Duodenal mucosa (tissue), 2 donors: ENCODE measurements around the gene PDZD4.

ENCODE experiments used
- H3K27ac ChIP-seq: one replicate; pipeline ENCODE4 v1.7.0; 2013; ENCODE audit warnings: low read depth, low read length
- H3K27me3 ChIP-seq, 2 donors: one replicate each; pipeline ENCODE4 v1.7.0; 2013; ENCODE audit warnings: low read length in 2 of 2, control low read depth in 1 of 2; ENCODE audit not compliant: insufficient read depth in 2 of 2, control insufficient read depth in 1 of 2
- H3K36me3 ChIP-seq, 2 donors: one replicate each; pipeline ENCODE4 v1.7.0; 2013; ENCODE audit warnings: low read length in 2 of 2, control low read depth in 1 of 2; ENCODE audit not compliant: insufficient read depth in 2 of 2, control insufficient read depth in 1 of 2
- H3K4me1 ChIP-seq, 2 donors: one replicate each; pipeline ENCODE4 v1.7.0; 2013; ENCODE audit warnings: low read length in 2 of 2, control low read depth in 1 of 2; ENCODE audit not compliant: insufficient read depth in 2 of 2, control insufficient read depth in 1 of 2
- H3K4me3 ChIP-seq, 2 donors: one replicate each; pipeline ENCODE4 v1.7.0; 2013; ENCODE audit warnings: low read length in 2 of 2, low read depth in 1 of 2
- H3K9ac ChIP-seq, 2 donors: one replicate each; pipeline ENCODE4 v1.7.0; 2013; ENCODE audit warnings: low read length in 2 of 2, low read depth in 1 of 2
- H3K9me3 ChIP-seq, 2 donors: one replicate each; pipeline ENCODE4 v1.7.0; 2013; ENCODE audit warnings: low read length in 2 of 2, control low read depth in 1 of 2; ENCODE audit not compliant: control insufficient read depth in 1 of 2

PDZD4 gene

GRCh38 chrX:153777261-153778090 lies 52.9 kb downstream of the PDZD4 start:
- Histone ChIP-seq H3K9me3 (no peaks in the 10 kb centered on the region), H3K27me3 (peaks cover 0 to 9% of the 10 kb centered on the region in 2 donors), H3K9ac (no peak overlapping the region), H3K36me3 (no peaks in the 10 kb centered on the region), H3K4me1 (peaks cover 0 to 7% of the 10 kb centered on the region in 2 donors), H3K4me3 (no peak overlapping the region), H3K27ac (no peak overlapping the region)

GRCh38 chrX:153776611-153777045 lies 53.7 kb downstream of the PDZD4 start:
- H3K36me3 ChIP-seq: no peaks in the 10 kb centered on the region

GRCh38 chrX:153776120-153776599 lies 54.2 kb downstream of the PDZD4 start:
- Histone ChIP-seq H3K9me3 (no peaks in the 10 kb centered on the region), H3K9ac (no peak overlapping the region), H3K27ac (no peak overlapping the region), H3K4me1 (peaks cover 0 to 7% of the 10 kb centered on the region in 2 donors), H3K36me3 (no peaks in the 10 kb centered on the region), H3K27me3 (peaks cover 0 to 9% of the 10 kb centered on the region in 2 donors), H3K4me3 (no peak overlapping the region)

More at GRCh38 chrX:153776611-153777045, 53.7 kb downstream of the PDZD4 start:
- no peaks in the 10 kb centered on the region for H3K9me3 ChIP-seq
- no peak overlapping the region for H3K9ac ChIP-seq
- peaks cover 0 to 7% of the 10 kb centered on the region in 2 donors for H3K4me1 ChIP-seq
- no peak overlapping the region for H3K4me3 ChIP-seq
- no peak overlapping the region for H3K27ac ChIP-seq
- H3K27me3 ChIP-seq: peaks cover 0 to 9% of the 10 kb centered on the region in 2 donors

- H3K9me3 ChIP-seq: no peaks in the 10 kb centered on the region
- no peak overlapping the region for H3K9ac ChIP-seq
- H3K4me1 ChIP-seq: peaks cover 0 to 4% of the 10 kb centered on the region in 2 donors
- H3K36me3 ChIP-seq: no peaks in the 10 kb centered on the region
- H3K27me3 ChIP-seq: peaks cover 0 to 9% of the 10 kb centered on the region in 2 donors
- no peak overlapping the region for H3K4me3 ChIP-seq
- no peak overlapping the region for H3K27ac ChIP-seq
Measured at GRCh38 chrX:153775293-153776119, 54.8 kb downstream of the PDZD4 start.

- H3K4me3 ChIP-seq: no peak overlapping the region
- no peaks in the 10 kb centered on the region for H3K9me3 ChIP-seq
- no peaks in the 10 kb centered on the region for H3K4me1 ChIP-seq
- no peak overlapping the region for H3K9ac ChIP-seq
- peaks cover 0 to 3% of the 10 kb centered on the region in 2 donors for H3K27me3 ChIP-seq
- no peaks in the 10 kb centered on the region for H3K36me3 ChIP-seq
- H3K27ac ChIP-seq: no peak overlapping the region
Measured at GRCh38 chrX:153774576-153775292, 55.6 kb downstream of the PDZD4 start.

GRCh38 chrX:153773741-153774575 lies 56.4 kb downstream of the PDZD4 start:
- Histone ChIP-seq H3K27me3 (no peaks in the 10 kb centered on the region), H3K9me3 (no peaks in the 10 kb centered on the region), H3K9ac (no peak overlapping the region), H3K4me3 (no peak overlapping the region), H3K36me3 (no peaks in the 10 kb centered on the region), H3K27ac (no peak overlapping the region), H3K4me1 (no peaks in the 10 kb centered on the region)

- H3K9ac ChIP-seq: no peak overlapping the region
- H3K4me1 ChIP-seq: no peaks in the 10 kb centered on the region
- no peaks in the 10 kb centered on the region for H3K9me3 ChIP-seq
- no peaks in the 10 kb centered on the region for H3K27me3 ChIP-seq
- no peak overlapping the region for H3K27ac ChIP-seq
- H3K36me3 ChIP-seq: no peaks in the 10 kb centered on the region
- no peak overlapping the region for H3K4me3 ChIP-seq
Measured at GRCh38 chrX:153773218-153773611, 57.1 kb downstream of the PDZD4 start.

- H3K9ac ChIP-seq: no peak overlapping the region
- no peak overlapping the region for H3K27ac ChIP-seq
- H3K4me3 ChIP-seq: no peak overlapping the region
- H3K36me3 ChIP-seq: no peaks in the 10 kb centered on the region
- H3K9me3 ChIP-seq: no peaks in the 10 kb centered on the region
- H3K4me1 ChIP-seq: no peaks in the 10 kb centered on the region
- H3K27me3 ChIP-seq: no peaks in the 10 kb centered on the region
Measured at GRCh38 chrX:153772316-153773217, 57.8 kb downstream of the PDZD4 start.
